Right renal pelvis (tissue), 4 donors: ENCODE results near the gene CGN. TPM values are rescaled to one million over a fixed set of nuclear protein-coding genes. Genes with fewer than 3 reads are reported as not detected.

ENCODE experiments used
- DNase-seq, 4 donors: peaks; one replicate each; pipeline ENCODE4 v3.0.0-alpha.2; 2013; ENCODE audit warnings: low read depth in 4 of 4, low spot score in 3 of 4, missing footprints in 1 of 4
- polyA plus RNA-seq, 4 donors: library from polyadenylated mRNA; unstranded; fragments of 120-200 nt; gene quantifications; one replicate each; pipeline ENCODE4 v1.2.1, GENCODE V29; 2013; ENCODE audit not compliant: insufficient read length in 4 of 4

Gene CGN, protein sequence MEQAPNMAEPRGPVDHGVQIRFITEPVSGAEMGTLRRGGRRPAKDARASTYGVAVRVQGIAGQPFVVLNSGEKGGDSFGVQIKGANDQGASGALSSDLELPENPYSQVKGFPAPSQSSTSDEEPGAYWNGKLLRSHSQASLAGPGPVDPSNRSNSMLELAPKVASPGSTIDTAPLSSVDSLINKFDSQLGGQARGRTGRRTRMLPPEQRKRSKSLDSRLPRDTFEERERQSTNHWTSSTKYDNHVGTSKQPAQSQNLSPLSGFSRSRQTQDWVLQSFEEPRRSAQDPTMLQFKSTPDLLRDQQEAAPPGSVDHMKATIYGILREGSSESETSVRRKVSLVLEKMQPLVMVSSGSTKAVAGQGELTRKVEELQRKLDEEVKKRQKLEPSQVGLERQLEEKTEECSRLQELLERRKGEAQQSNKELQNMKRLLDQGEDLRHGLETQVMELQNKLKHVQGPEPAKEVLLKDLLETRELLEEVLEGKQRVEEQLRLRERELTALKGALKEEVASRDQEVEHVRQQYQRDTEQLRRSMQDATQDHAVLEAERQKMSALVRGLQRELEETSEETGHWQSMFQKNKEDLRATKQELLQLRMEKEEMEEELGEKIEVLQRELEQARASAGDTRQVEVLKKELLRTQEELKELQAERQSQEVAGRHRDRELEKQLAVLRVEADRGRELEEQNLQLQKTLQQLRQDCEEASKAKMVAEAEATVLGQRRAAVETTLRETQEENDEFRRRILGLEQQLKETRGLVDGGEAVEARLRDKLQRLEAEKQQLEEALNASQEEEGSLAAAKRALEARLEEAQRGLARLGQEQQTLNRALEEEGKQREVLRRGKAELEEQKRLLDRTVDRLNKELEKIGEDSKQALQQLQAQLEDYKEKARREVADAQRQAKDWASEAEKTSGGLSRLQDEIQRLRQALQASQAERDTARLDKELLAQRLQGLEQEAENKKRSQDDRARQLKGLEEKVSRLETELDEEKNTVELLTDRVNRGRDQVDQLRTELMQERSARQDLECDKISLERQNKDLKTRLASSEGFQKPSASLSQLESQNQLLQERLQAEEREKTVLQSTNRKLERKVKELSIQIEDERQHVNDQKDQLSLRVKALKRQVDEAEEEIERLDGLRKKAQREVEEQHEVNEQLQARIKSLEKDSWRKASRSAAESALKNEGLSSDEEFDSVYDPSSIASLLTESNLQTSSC
- polyA plus RNA-seq: 10 to 100 TPM; 37.5 to 57.4 (median 40.8) TPM

DNA sequence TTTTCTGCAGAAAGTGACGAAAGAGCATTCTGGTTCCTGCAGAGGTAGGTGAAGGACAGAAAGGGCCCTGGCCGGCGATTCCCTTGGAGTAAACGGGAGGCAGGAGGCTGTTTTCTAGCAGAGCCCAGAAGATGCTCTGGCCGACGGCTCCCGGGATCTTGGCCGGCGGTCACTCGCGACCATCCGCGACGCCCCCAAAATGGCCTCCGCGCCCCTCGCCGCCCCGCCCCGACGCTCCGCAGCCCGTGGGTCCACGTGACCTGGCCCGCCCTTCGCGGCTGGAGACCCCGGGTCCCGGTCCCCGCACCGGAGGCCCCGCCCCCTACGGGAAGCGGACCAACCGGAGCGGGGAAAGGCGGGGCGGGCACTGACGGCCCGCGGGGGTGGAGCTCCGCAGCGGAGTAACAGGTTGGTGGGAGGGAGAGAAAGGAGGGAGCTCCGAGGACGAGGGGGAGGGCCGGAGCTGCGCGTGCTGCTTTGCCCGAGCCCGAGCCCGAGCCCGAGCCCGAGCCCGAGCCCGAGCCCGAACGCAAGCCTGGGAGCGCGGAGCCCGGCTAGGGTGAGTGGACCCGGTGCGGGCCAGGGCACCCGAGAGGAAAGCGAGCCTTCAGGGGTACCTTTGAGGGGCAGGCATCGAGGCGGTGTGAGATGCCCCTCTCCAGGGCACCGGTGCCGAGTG lies at the start of gene CGN:
TSS of gene CGN (plus strand) at position 431 of the 679 bp plus-strand sequence. CDS start 7,133 bp downstream, outside the sequence.
- DNase-seq: peak; percentile 74 to 88 (median 81)

DNA sequence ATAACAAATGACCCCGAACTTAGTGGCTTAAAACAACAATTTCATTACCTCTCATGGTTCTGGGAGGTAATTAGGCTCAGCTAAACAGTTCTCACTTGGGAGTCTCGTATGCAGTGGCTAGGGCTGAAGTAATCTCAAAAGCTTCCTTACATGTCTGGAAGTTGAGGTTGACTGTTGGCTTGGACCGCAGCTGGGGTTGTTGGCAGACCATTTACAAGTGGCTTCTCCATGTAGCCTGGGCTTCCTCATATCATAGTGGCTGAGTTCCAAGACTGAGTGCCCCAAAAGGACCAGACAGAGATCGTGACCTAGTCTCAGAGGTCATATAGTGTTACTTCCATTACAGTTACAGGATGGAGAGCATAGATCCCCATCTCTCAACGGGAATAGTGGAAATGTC lies 49.5 kb upstream of the CGN start:
- DNase-seq: no peak

DNA sequence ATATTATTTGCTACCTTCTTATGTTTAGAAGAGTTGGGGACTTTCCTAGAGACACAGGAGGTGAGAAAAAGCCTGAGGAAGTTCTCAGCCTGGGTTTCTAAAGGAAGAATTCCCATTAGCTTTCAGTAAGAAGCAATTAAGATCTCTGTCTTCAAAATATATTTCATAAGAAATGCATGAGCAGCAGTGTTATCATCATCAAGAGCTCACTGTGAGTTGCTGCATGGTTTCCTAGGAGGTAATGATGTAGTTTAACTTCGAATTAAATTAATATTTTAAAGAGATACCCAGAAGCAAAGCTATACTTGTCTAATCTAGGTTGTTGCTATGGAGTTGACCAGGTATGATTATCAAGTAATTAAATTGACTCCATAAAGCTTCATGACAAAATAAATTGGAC lies 46.2 kb upstream of the CGN start:
- DNase-seq: no peak

DNA sequence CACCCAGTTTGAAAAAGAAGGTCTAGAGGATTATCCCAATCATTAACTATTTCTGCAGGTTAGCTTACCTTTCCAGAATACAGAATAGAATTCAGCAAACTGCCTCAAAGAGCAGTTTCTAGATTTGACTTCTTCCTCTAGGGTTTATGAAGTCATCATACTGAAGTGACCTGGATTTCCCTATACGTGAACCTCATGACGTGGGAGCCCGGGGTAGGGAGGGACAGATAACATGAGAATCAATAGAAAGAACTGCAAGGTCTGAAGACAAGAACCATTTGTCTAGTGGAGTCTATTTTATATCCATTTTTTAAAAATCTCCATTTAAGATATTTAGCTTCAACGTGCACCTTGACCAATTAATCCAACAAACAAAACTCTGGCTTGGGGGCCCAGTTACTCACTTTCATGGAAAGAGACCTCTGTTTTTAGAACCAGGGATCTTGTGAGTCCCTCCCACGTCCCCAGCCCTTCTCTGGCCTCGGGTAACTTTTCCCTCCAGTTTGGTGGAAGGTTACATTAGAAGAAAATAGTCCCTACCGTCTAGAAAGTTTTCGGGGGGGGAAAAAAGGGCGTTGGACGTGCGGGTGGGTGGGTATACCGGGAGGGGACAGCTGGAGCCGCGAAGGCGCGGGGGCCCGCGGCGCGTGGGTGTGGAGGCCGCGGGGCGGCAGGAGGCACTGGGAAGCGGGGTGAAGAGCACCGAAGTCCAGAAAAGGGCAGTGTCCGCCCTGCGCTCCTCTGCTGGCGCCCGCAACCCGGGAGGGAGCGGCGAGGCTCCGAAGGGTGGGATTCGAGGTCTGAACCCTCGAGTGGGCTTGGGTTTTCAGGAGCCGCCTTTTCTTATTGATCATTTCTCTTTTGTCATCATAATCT lies 38.1 kb upstream of the CGN start:
- peak; percentile 57 to 73 (median 68) for DNase-seq

DNA sequence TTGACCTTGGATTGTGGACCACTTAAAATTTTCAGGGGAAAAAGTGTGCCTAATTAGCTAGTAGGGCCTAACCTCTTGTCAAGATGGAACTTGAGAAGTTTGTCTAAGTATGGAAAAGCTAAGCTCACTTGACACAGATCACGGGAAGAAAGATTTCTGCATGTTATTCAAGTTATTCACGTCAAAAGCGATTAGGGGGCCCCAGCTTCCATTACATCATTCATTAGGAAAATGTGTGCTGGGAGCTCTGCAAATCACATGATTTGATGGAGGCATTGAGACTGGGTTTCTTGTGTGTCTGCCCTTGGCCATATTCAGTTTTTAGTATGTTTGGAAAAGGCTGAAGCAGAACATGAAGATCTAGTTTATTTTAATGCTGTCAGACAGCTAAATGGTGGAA lies 36.4 kb upstream of the CGN start:
- no peak for DNase-seq

DNA sequence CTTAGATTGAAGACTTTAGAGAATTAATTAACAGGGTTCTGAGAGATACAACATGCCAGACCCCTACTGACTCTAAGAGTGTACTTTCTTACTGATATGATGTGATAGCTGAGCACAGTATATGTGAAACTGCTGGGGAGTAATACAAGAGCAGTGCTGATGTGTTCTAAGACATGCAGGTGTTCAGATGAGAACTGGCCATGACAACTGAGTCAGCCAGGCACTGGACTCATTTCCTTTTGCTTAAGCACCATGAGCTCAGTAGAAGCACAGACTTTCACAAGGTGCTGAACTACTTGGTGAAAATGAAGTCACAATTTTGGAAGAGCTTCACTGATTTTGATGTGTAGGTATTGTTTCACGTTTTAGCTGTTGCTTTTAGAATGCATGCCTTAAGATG lies 36.0 kb upstream of the CGN start:
- DNase-seq: no peak

DNA sequence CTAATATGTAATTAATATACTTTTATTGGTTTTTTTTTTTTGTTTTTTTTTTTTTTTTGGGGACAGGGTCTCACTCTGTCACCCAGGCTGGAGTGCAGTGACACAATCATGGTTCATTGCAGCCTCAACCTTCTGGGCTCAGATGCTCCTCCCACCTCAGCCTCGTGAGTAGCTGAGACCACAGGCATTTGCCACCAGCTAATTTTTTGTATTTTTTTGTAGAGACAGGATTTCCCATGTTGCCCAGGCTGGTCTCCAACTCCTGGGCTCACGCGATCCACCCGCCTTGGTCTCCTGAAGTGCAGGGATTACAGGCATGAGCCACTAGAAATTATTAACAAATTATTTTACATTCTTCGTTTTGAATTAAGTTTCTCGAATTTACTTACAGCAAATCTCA lies 35.1 kb upstream of the CGN start:
- no peak for DNase-seq

DNA sequence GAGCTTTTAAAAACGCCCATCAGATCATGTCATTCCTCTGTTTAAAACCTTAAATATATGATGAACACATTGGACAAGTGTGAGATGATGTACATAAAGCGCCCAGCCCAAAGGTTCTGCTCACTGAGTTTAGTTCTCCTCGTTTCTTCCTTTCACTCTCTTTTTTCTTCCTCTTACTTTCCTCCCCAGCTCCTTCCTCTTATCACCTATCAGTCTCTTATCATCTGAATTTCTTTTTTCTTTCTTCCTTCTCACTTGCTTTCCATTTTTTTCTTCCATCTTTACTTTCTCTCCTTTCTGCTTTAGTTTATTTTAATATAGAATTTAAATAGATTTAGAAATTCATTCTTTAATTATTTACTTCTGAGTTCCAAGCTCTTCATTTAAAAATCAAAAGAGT lies 34.1 kb upstream of the CGN start:
- DNase-seq: no peak

DNA sequence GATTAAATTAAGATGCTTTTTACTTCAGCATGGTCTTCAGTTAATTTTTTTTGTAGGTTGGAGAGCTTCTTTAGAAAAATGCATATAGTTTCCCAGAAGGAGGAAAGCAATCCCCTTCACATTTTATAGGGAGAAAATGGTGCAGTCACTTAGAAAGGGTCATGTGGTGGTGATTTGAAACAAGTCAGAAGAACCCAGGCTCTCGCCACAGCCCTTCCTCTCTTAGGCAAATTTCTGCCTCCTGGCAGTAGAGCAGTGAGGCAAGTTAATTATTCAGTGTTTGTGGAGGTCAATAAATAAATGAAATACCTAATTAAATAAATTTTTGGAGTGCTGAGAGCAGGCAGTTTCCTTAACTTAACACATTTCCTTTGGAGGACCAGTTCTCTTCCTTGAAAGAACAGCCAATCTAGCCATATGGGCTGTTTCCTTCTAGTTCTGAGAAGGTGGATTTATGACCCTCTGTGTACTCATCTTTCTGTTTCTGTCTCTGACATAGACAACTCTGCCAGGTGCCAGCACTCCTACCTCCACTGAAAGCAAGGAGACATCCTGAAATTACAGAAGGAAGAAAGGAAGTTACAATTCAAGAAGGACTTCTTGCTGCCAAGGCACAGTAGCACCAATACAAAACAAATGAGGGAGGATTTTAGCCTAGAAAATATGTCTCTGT lies 32.9 kb upstream of the CGN start:
- no peak for DNase-seq

DNA sequence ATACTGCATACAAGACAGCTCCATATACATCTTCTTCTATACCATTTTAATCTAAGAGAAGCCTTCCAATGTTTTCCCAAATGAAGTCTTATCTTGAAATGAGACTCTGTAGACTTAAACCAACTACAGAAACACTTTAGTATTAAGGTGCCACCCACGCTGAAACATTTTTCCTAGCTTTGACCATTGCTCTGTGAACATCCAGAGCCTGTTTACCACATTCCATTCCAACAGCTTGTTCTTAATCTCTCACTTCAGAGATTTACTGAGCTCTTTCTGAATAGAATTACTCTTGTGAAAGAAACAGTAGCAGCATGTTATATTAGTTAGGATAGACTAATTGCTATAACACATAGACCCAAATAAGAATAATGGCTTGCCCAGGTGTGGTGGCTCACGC lies 32.3 kb upstream of the CGN start:
- DNase-seq: no peak

DNA sequence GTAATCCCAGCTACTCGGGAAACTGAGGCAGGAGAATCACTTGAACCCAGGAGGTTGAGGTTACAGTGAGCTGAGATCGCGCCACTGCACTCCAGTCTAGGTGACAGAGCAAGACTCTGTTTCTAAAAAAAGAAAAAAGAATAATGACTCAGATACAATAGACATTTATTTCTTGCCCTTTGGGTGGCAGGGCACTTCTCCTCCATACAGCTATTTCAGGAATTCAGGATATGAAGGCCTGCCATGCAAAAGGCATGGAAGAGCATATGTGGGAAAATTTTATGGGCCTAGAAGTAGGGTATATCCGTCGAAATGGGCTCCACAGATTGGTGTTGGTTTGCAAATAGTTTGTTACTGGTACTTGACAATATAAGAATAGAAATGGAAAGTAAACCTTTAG lies 31.7 kb upstream of the CGN start:
- no peak for DNase-seq

DNA sequence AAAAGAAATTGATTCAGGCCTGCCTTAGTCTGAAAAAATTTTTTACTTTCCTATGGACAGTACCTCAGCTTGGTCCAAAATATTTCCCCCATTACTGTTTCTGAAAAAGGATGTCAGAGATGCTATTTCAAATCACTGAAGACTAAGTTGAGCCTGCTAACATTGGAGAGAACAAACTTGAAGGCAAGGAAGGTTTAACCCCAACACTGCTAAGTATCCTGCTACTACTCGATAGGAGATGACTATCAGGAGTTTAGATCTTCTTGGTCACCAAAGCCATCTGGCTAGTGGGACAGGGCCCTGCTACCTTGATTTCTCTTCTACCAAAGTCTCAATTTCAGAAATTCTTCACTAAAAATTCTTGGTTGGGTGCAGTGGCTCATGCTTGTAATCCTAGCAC lies 29.2 kb upstream of the CGN start:
- no peak for DNase-seq

DNA sequence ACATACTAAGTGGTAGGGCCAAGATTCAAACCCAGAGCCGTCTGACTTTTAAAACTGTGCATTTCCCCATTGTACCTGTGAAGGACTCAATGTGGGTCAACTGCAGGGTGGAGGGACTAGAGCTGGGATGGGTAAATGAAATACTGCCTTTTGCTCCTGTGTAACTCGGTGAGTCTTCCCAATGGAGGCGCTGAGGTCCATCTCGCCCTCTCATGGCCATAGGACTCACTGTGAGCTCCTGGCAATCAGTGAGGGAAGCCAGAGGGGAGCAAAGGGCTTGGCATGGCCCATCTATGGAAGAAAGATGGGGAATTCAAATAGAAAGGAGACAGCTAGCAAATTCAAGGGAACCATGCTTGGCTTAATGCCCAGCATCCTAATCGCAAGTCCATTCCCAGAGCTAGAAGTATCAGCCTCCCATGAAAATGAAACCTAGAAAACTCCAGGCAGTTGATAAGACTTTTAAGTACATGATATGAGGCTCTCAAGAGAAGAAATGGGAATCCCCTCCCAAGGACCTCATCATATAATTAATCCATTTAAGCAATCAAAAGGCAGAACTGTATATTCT lies 25.4 kb upstream of the CGN start:
- DNase-seq: no peak

DNA sequence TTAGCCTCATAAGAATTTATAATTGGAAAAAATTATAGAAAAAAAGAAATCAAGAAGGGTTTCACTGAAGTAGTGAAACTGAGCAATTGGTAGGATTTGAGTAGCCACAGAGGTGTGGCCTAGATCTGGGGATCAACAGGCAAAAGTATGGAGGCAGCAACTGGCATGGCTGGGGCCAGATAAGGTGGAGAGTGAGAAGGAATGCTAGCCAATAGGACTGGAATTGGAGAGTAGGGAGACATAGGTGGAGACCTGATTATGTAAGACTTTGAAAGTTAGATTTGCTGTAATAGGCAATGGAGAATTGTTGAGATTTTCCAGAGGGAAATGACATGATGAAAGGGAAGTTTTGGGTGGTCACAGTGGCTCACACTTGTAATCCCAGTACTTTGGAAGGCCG lies 24.6 kb upstream of the CGN start:
- no peak for DNase-seq

DNA sequence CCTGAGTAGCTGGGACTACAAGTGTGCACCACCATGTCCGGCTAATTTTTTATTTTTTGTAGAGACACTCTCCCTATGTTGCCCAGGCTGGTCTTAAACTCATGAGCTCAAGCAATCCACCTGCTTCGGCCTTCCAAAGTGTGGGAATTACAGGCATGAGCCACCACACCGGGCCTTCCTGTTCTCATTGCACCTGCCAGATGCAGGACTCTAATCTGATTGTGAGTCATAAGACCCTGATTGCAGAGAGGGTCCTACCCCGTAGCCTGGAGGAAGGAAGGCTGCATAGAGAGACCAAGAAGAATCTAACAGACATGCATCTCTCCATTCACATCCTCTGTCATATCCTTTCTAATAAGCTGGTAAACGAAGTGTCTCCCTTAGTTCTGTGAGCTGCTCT lies 19.5 kb upstream of the CGN start:
- no peak for DNase-seq

DNA sequence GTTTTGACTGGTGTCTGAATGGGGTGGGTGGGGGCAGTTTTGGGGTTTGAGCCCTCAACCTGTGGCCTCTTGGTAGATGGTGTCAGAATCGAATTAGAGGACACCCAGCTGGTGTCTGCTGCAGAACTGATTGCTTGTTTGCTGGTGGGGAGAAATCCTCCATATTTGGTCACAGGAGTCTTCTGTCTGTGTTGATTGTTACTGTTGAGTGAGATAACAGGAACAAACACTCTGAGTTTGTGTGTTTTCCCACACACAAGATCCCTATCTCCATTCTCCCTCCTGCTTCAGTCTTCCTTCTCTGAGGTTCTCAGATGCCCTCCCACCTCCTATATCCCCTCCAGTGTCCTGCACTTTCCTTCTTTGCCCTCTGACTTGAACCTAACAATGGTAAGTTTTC lies 19.1 kb upstream of the CGN start:
- DNase-seq: no peak

DNA sequence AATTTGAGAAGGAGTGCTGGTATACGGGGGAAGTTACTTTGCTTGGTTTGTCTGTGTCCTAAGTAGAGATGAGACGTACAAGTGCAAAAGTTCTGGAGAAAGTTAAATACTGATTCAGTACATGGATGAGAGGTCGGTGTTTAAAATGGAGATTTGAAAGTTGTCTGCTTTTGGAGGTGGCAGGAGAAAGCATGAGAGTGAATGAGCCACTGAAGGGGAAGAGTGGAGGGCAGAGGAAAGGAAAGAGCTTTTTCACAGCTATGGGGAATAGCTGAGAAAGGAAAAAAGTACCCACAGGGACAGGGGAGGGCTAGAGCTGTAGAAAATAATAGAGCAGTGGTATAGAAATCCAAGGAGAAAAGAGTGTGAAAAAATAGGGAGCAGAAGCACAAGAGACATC lies 18.1 kb upstream of the CGN start:
- DNase-seq: no peak

DNA sequence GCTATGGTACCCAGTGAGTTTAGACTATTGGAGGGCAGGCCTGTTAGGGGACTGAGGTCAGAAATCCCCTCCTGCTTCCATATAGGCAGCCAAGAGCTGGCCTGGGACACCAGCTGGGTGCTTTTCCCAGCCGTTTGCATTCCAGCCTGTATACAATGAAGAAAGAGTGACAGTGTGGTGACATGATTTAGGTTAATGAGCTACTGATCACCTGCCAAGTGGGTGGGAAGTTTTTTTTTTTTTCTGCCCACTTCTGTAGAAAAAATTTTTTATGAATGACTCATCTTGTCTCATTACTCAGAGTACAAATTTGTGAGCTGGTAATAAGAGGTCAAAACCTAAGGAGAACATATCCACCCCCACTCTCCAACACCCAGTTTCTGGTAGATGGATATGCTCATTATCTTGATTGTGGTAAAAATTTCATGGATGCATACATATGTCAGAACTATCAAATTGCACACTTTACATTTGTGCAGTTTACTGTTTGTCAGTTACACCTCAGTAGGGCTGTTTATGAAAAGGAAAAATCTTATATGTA lies 16.4 kb upstream of the CGN start:
- no peak for DNase-seq
